ENCODE measurements around the gene KLHDC7B. TPM values are rescaled to one million over a fixed set of nuclear protein-coding genes. Genes with fewer than 3 reads are reported as not detected.

The KLHDC7B gene
- total and polyA plus RNA-seq, 2 of the 13 experiments (the other 11 are each of a cell fraction or from before 2014, with no cell fraction given) = 0.11 TPM; not detected in 1

DNA sequence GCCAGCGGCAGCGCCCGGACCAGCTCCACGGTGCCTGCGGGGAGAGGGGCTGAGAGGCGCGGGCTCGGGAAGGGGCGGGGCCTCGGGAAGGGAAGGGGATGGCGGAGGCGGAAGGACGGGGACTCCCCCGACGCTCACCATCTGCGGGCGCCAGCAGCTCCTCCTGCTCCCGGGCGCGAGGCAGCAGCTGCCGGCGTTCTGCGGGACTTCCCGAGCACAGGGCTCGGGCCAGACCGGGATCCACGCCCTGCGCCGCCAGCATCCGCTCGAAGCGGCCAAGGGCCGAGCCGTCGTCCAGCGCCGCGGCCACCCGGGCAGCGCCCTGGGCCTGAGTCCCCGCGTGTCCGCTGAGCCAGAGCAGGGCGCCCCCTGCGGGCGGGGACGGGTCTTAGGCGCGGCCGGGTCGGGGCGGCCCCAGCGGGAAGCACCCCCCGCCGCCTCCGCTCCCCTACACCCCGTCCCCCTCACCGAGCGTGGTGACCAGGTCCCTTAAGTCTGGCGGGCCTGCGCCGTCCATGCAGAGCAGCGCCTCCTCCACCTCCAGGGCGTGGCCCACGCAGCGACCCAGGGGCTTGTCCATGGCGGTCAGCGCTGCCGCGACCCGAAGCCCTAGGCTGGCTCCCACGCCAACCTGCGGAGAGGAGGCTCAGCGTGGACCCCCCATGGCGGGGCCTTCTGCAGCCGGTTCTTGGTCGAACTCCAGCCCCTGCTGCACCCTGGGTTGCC is 19.4 kb upstream of the KLHDC7B start (continued):
- TF ChIP-seq FOXP1 (IDR thresholded peaks at IDR 0.05) (no peak), FOXP1 (CRISPR knock-in tag; IDR thresholded peaks at IDR 0.05) (no peak), ZFP37 (CRISPR knock-in tag; IDR thresholded peaks at IDR 0.05; ENCODE audit: borderline replicate concordance) (no peak), ZNF24 (IDR thresholded peaks at IDR 0.05) (no peak), MAF1 (CRISPR knock-in tag; IDR thresholded peaks at IDR 0.05; ENCODE audit: borderline replicate concordance) (no peak), NPAS2 (CRISPR knock-in tag; IDR thresholded peaks at IDR 0.05; ENCODE audit: borderline replicate concordance) (no peak), ZNF879 (CRISPR knock-in tag; IDR thresholded peaks at IDR 0.05) (no peak), ATM (IDR thresholded peaks at IDR 0.05; ENCODE audit: borderline replicate concordance) (no peak), TCF7L2 (IDR thresholded peaks at IDR 0.05; ENCODE audit: low read depth, low read length) (no peak), ZBTB8A (CRISPR knock-in tag; IDR thresholded peaks at IDR 0.05; ENCODE audit: borderline replicate concordance, low read depth) (no peak), CHD2 (IDR thresholded peaks at IDR 0.05; ENCODE audit: low read depth, low read length) (no peak), ZC3H13 (CRISPR knock-in tag; IDR thresholded peaks at IDR 0.05) (no peak), ZMYM2 (CRISPR knock-in tag; IDR thresholded peaks at IDR 0.05) (no peak), NAIF1 (CRISPR knock-in tag; IDR thresholded peaks at IDR 0.05; ENCODE audit: borderline replicate concordance) (no peak), GFI1 (CRISPR knock-in tag; IDR thresholded peaks at IDR 0.05; ENCODE audit: borderline replicate concordance) (no peak), ZNF598 (CRISPR knock-in tag; IDR thresholded peaks at IDR 0.05; ENCODE audit: borderline replicate concordance) (no peak), ZMYM4 (CRISPR knock-in tag; IDR thresholded peaks at IDR 0.05) (no peak)
- TF ChIP-seq, protein P1, sequence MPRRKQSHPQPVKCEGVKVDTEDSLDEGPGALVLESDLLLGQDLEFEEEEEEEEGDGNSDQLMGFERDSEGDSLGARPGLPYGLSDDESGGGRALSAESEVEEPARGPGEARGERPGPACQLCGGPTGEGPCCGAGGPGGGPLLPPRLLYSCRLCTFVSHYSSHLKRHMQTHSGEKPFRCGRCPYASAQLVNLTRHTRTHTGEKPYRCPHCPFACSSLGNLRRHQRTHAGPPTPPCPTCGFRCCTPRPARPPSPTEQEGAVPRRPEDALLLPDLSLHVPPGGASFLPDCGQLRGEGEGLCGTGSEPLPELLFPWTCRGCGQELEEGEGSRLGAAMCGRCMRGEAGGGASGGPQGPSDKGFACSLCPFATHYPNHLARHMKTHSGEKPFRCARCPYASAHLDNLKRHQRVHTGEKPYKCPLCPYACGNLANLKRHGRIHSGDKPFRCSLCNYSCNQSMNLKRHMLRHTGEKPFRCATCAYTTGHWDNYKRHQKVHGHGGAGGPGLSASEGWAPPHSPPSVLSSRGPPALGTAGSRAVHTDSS (CRISPR knock-in tag; conservative IDR thresholded peaks at IDR 0.05) = no peak
- TF ChIP-seq, protein P2, sequence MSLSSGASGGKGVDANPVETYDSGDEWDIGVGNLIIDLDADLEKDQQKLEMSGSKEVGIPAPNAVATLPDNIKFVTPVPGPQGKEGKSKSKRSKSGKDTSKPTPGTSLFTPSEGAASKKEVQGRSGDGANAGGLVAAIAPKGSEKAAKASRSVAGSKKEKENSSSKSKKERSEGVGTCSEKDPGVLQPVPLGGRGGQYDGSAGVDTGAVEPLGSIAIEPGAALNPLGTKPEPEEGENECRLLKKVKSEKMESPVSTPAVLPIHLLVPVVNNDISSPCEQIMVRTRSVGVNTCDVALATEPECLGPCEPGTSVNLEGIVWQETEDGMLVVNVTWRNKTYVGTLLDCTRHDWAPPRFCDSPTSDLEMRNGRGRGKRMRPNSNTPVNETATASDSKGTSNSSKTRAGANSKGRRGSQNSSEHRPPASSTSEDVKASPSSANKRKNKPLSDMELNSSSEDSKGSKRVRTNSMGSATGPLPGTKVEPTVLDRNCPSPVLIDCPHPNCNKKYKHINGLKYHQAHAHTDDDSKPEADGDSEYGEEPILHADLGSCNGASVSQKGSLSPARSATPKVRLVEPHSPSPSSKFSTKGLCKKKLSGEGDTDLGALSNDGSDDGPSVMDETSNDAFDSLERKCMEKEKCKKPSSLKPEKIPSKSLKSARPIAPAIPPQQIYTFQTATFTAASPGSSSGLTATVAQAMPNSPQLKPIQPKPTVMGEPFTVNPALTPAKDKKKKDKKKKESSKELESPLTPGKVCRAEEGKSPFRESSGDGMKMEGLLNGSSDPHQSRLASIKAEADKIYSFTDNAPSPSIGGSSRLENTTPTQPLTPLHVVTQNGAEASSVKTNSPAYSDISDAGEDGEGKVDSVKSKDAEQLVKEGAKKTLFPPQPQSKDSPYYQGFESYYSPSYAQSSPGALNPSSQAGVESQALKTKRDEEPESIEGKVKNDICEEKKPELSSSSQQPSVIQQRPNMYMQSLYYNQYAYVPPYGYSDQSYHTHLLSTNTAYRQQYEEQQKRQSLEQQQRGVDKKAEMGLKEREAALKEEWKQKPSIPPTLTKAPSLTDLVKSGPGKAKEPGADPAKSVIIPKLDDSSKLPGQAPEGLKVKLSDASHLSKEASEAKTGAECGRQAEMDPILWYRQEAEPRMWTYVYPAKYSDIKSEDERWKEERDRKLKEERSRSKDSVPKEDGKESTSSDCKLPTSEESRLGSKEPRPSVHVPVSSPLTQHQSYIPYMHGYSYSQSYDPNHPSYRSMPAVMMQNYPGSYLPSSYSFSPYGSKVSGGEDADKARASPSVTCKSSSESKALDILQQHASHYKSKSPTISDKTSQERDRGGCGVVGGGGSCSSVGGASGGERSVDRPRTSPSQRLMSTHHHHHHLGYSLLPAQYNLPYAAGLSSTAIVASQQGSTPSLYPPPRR (CRISPR knock-in tag; IDR thresholded peaks at IDR 0.05; ENCODE audit: borderline replicate concordance) = no peak
- TF ChIP-seq, protein P3, sequence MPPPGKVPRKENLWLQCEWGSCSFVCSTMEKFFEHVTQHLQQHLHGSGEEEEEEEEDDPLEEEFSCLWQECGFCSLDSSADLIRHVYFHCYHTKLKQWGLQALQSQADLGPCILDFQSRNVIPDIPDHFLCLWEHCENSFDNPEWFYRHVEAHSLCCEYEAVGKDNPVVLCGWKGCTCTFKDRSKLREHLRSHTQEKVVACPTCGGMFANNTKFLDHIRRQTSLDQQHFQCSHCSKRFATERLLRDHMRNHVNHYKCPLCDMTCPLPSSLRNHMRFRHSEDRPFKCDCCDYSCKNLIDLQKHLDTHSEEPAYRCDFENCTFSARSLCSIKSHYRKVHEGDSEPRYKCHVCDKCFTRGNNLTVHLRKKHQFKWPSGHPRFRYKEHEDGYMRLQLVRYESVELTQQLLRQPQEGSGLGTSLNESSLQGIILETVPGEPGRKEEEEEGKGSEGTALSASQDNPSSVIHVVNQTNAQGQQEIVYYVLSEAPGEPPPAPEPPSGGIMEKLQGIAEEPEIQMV (CRISPR knock-in tag; IDR thresholded peaks at IDR 0.05; ENCODE audit: low read depth) = no peak
- TF ChIP-seq, protein P4, sequence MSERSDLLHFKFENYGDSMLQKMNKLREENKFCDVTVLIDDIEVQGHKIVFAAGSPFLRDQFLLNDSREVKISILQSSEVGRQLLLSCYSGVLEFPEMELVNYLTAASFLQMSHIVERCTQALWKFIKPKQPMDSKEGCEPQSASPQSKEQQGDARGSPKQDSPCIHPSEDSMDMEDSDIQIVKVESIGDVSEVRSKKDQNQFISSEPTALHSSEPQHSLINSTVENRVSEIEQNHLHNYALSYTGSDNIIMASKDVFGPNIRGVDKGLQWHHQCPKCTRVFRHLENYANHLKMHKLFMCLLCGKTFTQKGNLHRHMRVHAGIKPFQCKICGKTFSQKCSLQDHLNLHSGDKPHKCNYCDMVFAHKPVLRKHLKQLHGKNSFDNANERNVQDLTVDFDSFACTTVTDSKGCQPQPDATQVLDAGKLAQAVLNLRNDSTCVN (CRISPR knock-in tag; IDR thresholded peaks at IDR 0.05; ENCODE audit: borderline replicate concordance) = no peak; the same call in 1 of the 2 replicates
